ENCODE results near the gene LYSMD2. TPM values are rescaled to one million over a fixed set of nuclear protein-coding genes. Genes with fewer than 3 reads are reported as not detected.

LYSMD2 gene
- total RNA-seq, 1 donor from 2014 or later = 48.6 TPM

- H3K9me3 Mint-ChIP-seq = no peaks in the 10 kb centered on the region
- ChIA-PET POLR2A (interaction anchor here (1.0 to 1.3 kb wide), 2 partner anchors 35 to 36 kb away, joined by 3 read pairs; partner anchors contain the start of gene LYSMD2), CTCF (interaction anchor here (6.2 kb wide), 1 partner anchor 123 kb away, joined by 348 read pairs; no protein-coding TSS in a partner anchor)
- no peak overlapping the region for H3K4me3 Mint-ChIP-seq
- peaks cover 54% of the 10 kb centered on the region for H3K36me3 Mint-ChIP-seq (ENCODE audit: low read depth)
- H3K4me1 Mint-ChIP-seq = peaks cover 15% of the 10 kb centered on the region
- intact Hi-C loops (cut with micrococcal nuclease) = no loop called here
- no peak for ATAC-seq (ENCODE audit: low read depth)
- DNase-seq = no peak
- no peaks in the 10 kb centered on the region for H3K27me3 Mint-ChIP-seq
- H3K27ac Mint-ChIP-seq = no peak overlapping the region
- TF ChIP-seq CTCF (IDR thresholded peaks at IDR 0.05) = no peak
Observed at GRCh38 chr15:51771773-51772172, 34.3 kb upstream of the LYSMD2 start.

- no peak for ATAC-seq (ENCODE audit: low read depth)
- intact Hi-C loops (cut with micrococcal nuclease) = no loop called here
- TF ChIP-seq CTCF (IDR thresholded peaks at IDR 0.05) = no peak
- Mint-ChIP-seq H3K27me3 (no peaks in the 10 kb centered on the region), H3K4me3 (no peak overlapping the region), H3K36me3 (ENCODE audit: low read depth) (peaks cover 55% of the 10 kb centered on the region), H3K9me3 (no peaks in the 10 kb centered on the region), H3K27ac (no peak overlapping the region), H3K4me1 (peaks cover 10% of the 10 kb centered on the region)
- CTCF ChIA-PET = interaction anchor here (1.0 to 1.2 kb wide), 2 partner anchors 118 to 121 kb away, joined by 3 to 7 read pairs; no protein-coding TSS in a partner anchor
- POLR2A ChIA-PET = no interaction called here
- no peak for DNase-seq
Observed at GRCh38 chr15:51770902-51771301, 33.4 kb upstream of the LYSMD2 start.

- H3K4me3 Mint-ChIP-seq = no peak overlapping the region
- peak; percentile 58 for ATAC-seq (ENCODE audit: low read depth)
- intact Hi-C loops (cut with micrococcal nuclease) = no loop called here
- peak overlapping the region; percentile 77 for H3K27ac Mint-ChIP-seq
- H3K36me3 Mint-ChIP-seq (ENCODE audit: low read depth) = peaks cover 41% of the 10 kb centered on the region
- ChIA-PET CTCF (interaction anchor here (1.7 to 2.3 kb wide), 3 partner anchors 9 to 118 kb away, joined by 5 to 14 read pairs (median 13); no protein-coding TSS in a partner anchor), POLR2A (interaction anchor here (1.0 to 1.4 kb wide), 3 partner anchors 31 to 36 kb away, joined by 3 to 11 read pairs (median 7); partner anchors contain the start of gene LYSMD2)
- H3K4me1 Mint-ChIP-seq = peaks cover 10% of the 10 kb centered on the region
- no peaks in the 10 kb centered on the region for H3K27me3 Mint-ChIP-seq
- no peaks in the 10 kb centered on the region for H3K9me3 Mint-ChIP-seq
- TF ChIP-seq CTCF (IDR thresholded peaks at IDR 0.05) = no peak
- no peak for DNase-seq
Observed at GRCh38 chr15:51768018-51768417, 30.6 kb upstream of the LYSMD2 start.

- H3K27ac Mint-ChIP-seq = no peak overlapping the region
- no peak for TF ChIP-seq CTCF (IDR thresholded peaks at IDR 0.05)
- intact Hi-C loops (cut with micrococcal nuclease) = no loop called here
- ATAC-seq (ENCODE audit: low read depth) (no peak), DNase-seq (no peak)
- ChIA-PET POLR2A (no interaction called here), CTCF (interaction anchor here (2.0 to 2.3 kb wide), 3 partner anchors 8 to 116 kb away, joined by 5 to 14 read pairs (median 11); no protein-coding TSS in a partner anchor)
- no peaks in the 10 kb centered on the region for H3K9me3 Mint-ChIP-seq
- H3K27me3 Mint-ChIP-seq = no peaks in the 10 kb centered on the region
- H3K4me3 Mint-ChIP-seq = no peak overlapping the region
- H3K36me3 Mint-ChIP-seq (ENCODE audit: low read depth) = peaks cover 29% of the 10 kb centered on the region
- peaks cover 10% of the 10 kb centered on the region for H3K4me1 Mint-ChIP-seq
Observed at GRCh38 chr15:51766341-51766740, 28.9 kb upstream of the LYSMD2 start.

- ChIA-PET POLR2A (no interaction called here), CTCF (interaction anchor here (2.3 kb wide), 1 partner anchor 11 kb away, joined by 11 read pairs; no protein-coding TSS in a partner anchor)
- DNase-seq (no peak), ATAC-seq (ENCODE audit: low read depth) (no peak)
- no peaks in the 10 kb centered on the region for H3K27me3 Mint-ChIP-seq
- intact Hi-C loops (cut with micrococcal nuclease) = no loop called here
- no peak for TF ChIP-seq CTCF (IDR thresholded peaks at IDR 0.05)
- peaks cover 13% of the 10 kb centered on the region for H3K4me1 Mint-ChIP-seq
- no peaks in the 10 kb centered on the region for H3K9me3 Mint-ChIP-seq
- H3K36me3 Mint-ChIP-seq (ENCODE audit: low read depth) = peaks cover 26% of the 10 kb centered on the region
- H3K4me3 Mint-ChIP-seq = no peak overlapping the region
- H3K27ac Mint-ChIP-seq = no peak overlapping the region
Observed at GRCh38 chr15:51765751-51766150, 28.3 kb upstream of the LYSMD2 start.

All from activated B cell treated with CpG ODN at 0.5 μM for 24 hours (primary cell).